Memory B cell (primary cell): ENCODE results near the gene DLEC1.

Source experiments
- ATAC-seq: fragments of 150-1000 bp; cut with Tn5 transposase; 2 replicates; pipeline ENCODE4 v1.10.0; 2021; ENCODE audit warnings: low read depth, mild to moderate bottlenecking, moderate library complexity
- DNase-seq, 2 donors: peaks; one replicate each; pipeline ENCODE4 v3.0.0; 2022; ENCODE audit warnings: low spot score in 2 of 2
- H3K27ac Mint-ChIP-seq: one replicate; pipeline ENCODE4 v1.8.0; 2022; ENCODE audit warnings: mild to moderate bottlenecking, moderate library complexity, mixed read lengths
- H3K27me3 Mint-ChIP-seq: one replicate; pipeline ENCODE4 v1.8.0; 2022; ENCODE audit warnings: mixed read lengths
- H3K36me3 Mint-ChIP-seq: one replicate; pipeline ENCODE4 v1.8.0; 2022; ENCODE audit warnings: mild to moderate bottlenecking, mixed read lengths
- H3K4me1 Mint-ChIP-seq: one replicate; pipeline ENCODE4 v1.8.0; 2022; ENCODE audit warnings: mixed read lengths
- H3K4me3 Mint-ChIP-seq: one replicate; pipeline ENCODE4 v1.8.0; 2022; ENCODE audit warnings: mild to moderate bottlenecking, moderate library complexity, mixed read lengths
- H3K9me3 Mint-ChIP-seq: one replicate; pipeline ENCODE4 v1.8.0; 2022; ENCODE audit warnings: mixed read lengths

DLEC1 gene

DNA sequence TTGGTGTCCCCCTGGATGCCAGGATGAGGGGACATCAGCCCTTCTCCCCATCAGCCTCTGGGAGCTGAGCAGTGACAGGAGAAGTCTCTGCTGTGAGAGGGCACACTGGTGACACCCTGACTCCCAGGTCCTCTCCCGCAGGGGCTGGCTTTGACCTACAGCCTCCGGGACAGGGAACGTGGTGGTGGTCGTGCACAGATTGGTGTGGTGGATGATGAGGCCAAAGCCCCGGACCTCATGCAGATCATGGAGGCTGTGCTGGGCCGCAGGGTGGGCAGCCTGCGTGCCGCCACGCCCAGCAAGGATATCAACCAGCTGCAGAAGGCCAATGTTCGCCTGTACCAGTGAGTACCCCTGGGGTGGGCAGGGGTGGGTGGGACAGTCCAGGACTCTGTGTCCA is 41.7 kb upstream of the DLEC1 start:
- Mint-ChIP-seq H3K4me3 (peak overlapping the region; percentile 37), H3K9me3 (no peaks in the 10 kb centered on the region), H3K27ac (peak overlapping the region; percentile 86), H3K36me3 (peaks cover 23% of the 10 kb centered on the region), H3K27me3 (no peaks in the 10 kb centered on the region), H3K4me1 (peaks cover 38% of the 10 kb centered on the region)
- ATAC-seq: no peak
- no peak for DNase-seq

- H3K4me1 Mint-ChIP-seq: peaks cover 38% of the 10 kb centered on the region
- no peaks in the 10 kb centered on the region for H3K9me3 Mint-ChIP-seq
- H3K4me3 Mint-ChIP-seq: peak overlapping the region; percentile 81
- peaks cover 23% of the 10 kb centered on the region for H3K36me3 Mint-ChIP-seq
- H3K27ac Mint-ChIP-seq: peak overlapping the region; percentile 95
- no peak for ATAC-seq
- H3K27me3 Mint-ChIP-seq: no peaks in the 10 kb centered on the region
- DNase-seq: no peak
These were observed 41.1 kb upstream of the DLEC1 start for GRCh38 chr3:37997791-37998370.

DNA sequence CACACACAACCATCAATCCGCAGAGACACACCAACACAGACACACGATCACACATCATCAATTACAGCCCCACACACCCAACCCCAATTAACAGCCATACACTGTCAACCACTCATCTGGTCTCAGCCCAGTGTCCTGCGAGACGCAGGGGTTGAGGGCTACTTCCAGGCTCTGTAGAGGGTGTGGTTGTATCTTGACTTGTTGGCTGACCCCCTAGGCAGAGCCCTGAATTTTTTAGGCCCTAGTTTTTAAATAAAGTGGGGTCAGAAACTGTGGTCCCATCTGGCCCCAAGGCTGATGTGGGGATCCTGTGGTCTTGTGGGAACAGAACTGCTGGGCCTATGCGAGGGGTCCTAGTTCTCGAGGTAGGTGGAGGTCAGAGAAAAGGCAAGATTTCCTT is 39.2 kb upstream of the DLEC1 start:
- Mint-ChIP-seq H3K27me3 (no peaks in the 10 kb centered on the region), H3K4me3 (peak overlapping the region; percentile 69), H3K4me1 (peaks cover 41% of the 10 kb centered on the region), H3K27ac (peak overlapping the region; percentile 95), H3K36me3 (peaks cover 23% of the 10 kb centered on the region), H3K9me3 (no peaks in the 10 kb centered on the region)
- no peak for DNase-seq
- no peak for ATAC-seq

DNA sequence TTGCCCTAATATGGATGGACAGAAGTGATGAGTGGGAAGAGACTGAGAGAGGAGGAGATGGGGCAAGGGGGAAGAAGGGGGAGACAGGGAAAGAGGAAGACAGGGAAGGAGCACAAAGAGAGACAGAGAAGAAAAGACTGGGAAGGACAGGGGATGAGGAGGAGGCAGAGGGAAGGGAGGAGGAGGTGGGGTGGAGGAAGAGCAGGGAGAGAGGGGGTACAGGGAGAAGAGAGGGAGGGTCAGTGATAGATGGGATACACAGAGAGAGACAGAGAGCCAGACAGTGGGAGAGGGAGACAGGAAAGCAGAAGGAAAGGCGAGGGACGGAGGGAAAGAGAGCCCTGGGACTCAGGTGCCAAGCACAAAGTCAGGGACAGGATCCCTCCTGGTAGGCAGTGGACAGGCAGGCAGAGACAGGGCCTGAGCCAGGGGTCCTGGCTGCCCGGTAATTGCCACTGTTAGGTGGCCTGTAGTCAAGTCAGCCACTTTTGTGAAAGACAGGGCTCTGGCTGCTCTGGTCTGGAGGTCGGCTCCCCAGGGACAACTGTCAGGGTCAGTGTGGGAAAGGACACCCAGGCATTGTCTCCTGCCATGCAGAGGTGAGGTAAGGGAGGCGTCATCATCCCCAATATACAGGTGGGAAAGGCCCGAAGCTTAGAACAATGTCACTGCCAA is 38.6 kb upstream of the DLEC1 start:
- no peaks in the 10 kb centered on the region for H3K9me3 Mint-ChIP-seq
- ATAC-seq (no peak), DNase-seq (no peak)
- peak overlapping the region; percentile 95 for H3K27ac Mint-ChIP-seq
- peaks cover 38% of the 10 kb centered on the region for H3K4me1 Mint-ChIP-seq
- H3K36me3 Mint-ChIP-seq: peaks cover 23% of the 10 kb centered on the region
- no peaks in the 10 kb centered on the region for H3K27me3 Mint-ChIP-seq
- H3K4me3 Mint-ChIP-seq: no peak overlapping the region

- Mint-ChIP-seq H3K9me3 (no peaks in the 10 kb centered on the region), H3K27ac (no peak overlapping the region), H3K4me3 (no peak overlapping the region), H3K4me1 (peaks cover 35% of the 10 kb centered on the region), H3K36me3 (peaks cover 19% of the 10 kb centered on the region), H3K27me3 (no peaks in the 10 kb centered on the region)
- DNase-seq: no peak
- ATAC-seq: no peak
These were observed 38.0 kb upstream of the DLEC1 start for GRCh38 chr3:38000965-38001455.

DNA sequence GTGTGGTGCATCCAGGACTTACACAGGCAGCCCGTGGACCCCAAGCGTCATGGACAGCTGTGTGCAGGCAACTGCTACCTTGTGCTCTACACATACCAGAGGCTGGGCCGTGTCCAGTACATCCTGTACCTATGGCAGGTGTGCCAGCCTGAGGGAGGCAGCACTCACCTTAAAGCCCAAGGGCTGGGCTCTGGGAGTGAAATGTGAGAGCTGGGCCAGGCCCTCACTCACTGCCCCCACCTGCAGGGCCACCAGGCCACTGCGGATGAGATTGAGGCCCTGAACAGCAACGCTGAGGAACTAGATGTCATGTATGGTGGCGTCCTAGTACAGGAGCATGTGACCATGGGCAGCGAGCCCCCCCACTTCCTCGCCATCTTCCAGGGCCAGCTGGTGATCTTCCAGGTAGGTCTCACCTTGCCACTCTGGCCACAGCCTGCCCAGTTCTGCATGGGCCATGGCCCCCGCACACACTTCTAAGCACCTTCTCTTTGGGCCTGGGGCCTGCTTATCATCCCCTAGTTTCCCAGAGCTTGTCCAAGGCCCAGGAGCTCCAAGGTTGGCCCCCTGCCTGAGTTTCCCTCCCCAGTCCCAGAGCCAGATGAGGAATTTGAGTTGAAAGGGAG is 37.4 kb upstream of the DLEC1 start:
- Mint-ChIP-seq H3K9me3 (no peaks in the 10 kb centered on the region), H3K4me1 (peaks cover 34% of the 10 kb centered on the region), H3K36me3 (peaks cover 15% of the 10 kb centered on the region), H3K27ac (no peak overlapping the region), H3K27me3 (no peaks in the 10 kb centered on the region), H3K4me3 (no peak overlapping the region)
- no peak for ATAC-seq
- DNase-seq: no peak

GRCh38 chr3:38002291-38002876 is 36.6 kb upstream of the DLEC1 start:
- H3K4me1 Mint-ChIP-seq: peaks cover 29% of the 10 kb centered on the region
- peaks cover 10% of the 10 kb centered on the region for H3K36me3 Mint-ChIP-seq
- no peak overlapping the region for H3K4me3 Mint-ChIP-seq
- ATAC-seq: no peak
- no peaks in the 10 kb centered on the region for H3K27me3 Mint-ChIP-seq
- H3K9me3 Mint-ChIP-seq: no peaks in the 10 kb centered on the region
- no peak for DNase-seq
- no peak overlapping the region for H3K27ac Mint-ChIP-seq

- Mint-ChIP-seq H3K4me1 (peaks cover 29% of the 10 kb centered on the region), H3K27me3 (no peaks in the 10 kb centered on the region), H3K4me3 (no peak overlapping the region), H3K9me3 (no peaks in the 10 kb centered on the region), H3K36me3 (peaks cover 10% of the 10 kb centered on the region), H3K27ac (no peak overlapping the region)
- no peak for DNase-seq
- no peak for ATAC-seq
These were observed 36.1 kb upstream of the DLEC1 start for GRCh38 chr3:38002940-38003339.

- Mint-ChIP-seq H3K4me1 (peaks cover 24% of the 10 kb centered on the region), H3K27ac (peak overlapping the region; percentile 24), H3K36me3 (peaks cover 10% of the 10 kb centered on the region), H3K4me3 (no peak overlapping the region), H3K9me3 (no peaks in the 10 kb centered on the region), H3K27me3 (no peaks in the 10 kb centered on the region)
- DNase-seq (peak; percentile 30 to 60), ATAC-seq (peak; percentile 39)
These were observed 35.6 kb upstream of the DLEC1 start for GRCh38 chr3:38003371-38003816.

DNA sequence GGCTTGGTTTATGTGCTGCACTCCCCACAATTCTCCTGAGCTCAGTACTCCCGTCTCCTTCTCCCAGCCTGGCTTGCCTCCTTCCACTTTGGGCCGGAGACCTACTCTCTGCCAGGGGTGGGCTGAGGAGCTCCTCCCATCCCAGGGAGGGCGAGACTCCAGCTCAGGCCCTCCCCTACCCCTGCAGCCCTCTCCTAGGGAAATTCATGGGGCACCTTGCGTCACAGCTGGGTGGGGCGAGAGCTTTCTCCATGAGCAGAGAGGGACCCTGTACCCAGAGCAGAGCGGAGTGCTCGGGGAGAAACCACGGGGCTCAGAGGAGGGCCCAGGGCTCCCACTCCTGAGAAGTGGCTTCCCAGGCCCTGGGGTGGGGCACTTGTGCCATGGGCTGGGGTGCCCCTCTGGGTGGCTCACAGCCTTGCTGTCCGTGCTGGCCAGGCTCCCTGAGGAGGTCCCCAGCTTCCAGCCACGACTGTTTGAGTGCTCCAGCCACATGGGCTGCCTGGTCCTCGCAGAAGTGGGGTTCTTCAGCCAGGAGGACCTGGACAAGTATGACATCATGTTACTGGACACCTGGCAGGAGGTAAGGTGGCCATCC is 35.1 kb upstream of the DLEC1 start:
- Mint-ChIP-seq H3K27ac (peak overlapping the region; percentile 24), H3K36me3 (peaks cover 10% of the 10 kb centered on the region), H3K27me3 (no peaks in the 10 kb centered on the region), H3K4me3 (no peak overlapping the region), H3K9me3 (no peaks in the 10 kb centered on the region), H3K4me1 (peaks cover 23% of the 10 kb centered on the region)
- DNase-seq (no peak), ATAC-seq (no peak)

GRCh38 chr3:38004415-38005075 is 34.5 kb upstream of the DLEC1 start:
- Mint-ChIP-seq H3K36me3 (peaks cover 8% of the 10 kb centered on the region), H3K4me3 (no peak overlapping the region)
- peak in 1 of 2 donors; percentile 27 for DNase-seq

GRCh38 chr3:38005076-38006020 is 33.7 kb upstream of the DLEC1 start:
- H3K27ac Mint-ChIP-seq: no peak overlapping the region
- H3K4me1 Mint-ChIP-seq: peaks cover 18% of the 10 kb centered on the region
- H3K4me3 Mint-ChIP-seq: no peak overlapping the region
- H3K27me3 Mint-ChIP-seq: no peaks in the 10 kb centered on the region
- ATAC-seq: no peak
- H3K9me3 Mint-ChIP-seq: no peaks in the 10 kb centered on the region
- peaks cover 2% of the 10 kb centered on the region for H3K36me3 Mint-ChIP-seq
- no peak for DNase-seq

More at GRCh38 chr3:38004415-38005075, 34.5 kb upstream of the DLEC1 start:
- Mint-ChIP-seq H3K27ac (peak overlapping the region; percentile 56), H3K9me3 (no peaks in the 10 kb centered on the region), H3K4me1 (peaks cover 17% of the 10 kb centered on the region), H3K27me3 (no peaks in the 10 kb centered on the region)
- peak; percentile 80 for ATAC-seq

DNA sequence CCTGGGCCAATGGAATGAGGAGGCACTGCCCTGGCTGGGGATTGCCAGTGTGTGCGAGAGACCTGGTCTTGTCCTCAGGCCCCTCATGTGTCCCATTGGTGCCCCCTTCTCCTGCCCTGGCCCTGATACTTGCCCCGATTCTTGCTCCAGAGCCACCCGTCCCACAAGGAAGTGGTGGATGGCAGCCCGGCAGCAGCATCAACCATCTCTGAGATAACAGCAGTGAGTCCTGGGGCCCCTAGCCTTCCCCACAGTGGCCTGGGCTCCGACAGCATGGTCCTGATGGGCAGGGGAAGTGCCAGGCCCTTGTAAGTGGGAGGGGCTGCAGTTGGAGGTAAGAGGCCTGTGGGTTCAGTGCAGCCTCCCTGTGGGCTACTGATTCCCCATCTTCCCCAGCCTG is 33.0 kb upstream of the DLEC1 start:
- ATAC-seq: no peak
- Mint-ChIP-seq H3K4me1 (peaks cover 18% of the 10 kb centered on the region), H3K27me3 (no peaks in the 10 kb centered on the region), H3K4me3 (no peak overlapping the region), H3K36me3 (peaks cover 2% of the 10 kb centered on the region), H3K9me3 (no peaks in the 10 kb centered on the region), H3K27ac (no peak overlapping the region)
- DNase-seq: no peak
